HG02884 (cell line): ENCODE data around the gene STRIP2.
"Not testable (repeated sequence)": the region's sequence is repeated elsewhere in the genome, so short reads cannot be mapped to it uniquely, and the experiment has no call there.

Source experiments
- ATAC-seq: cut with Tn5 transposase; IDR thresholded peaks from one replicate; pipeline ENCODE4 v1.9.1; 2021; ENCODE audit warnings: mild to moderate bottlenecking, moderate library complexity; ENCODE audit not compliant: unreplicated experiment

Gene STRIP2

GRCh38 chr7:129453510-129454248, 19.4 kb downstream of the STRIP2 start:
- no peak for ATAC-seq

- ATAC-seq = no peak
Observed at GRCh38 chr7:129454249-129454551, 20.0 kb downstream of the STRIP2 start.

GRCh38 chr7:129456421-129456820, 22.2 kb downstream of the STRIP2 start:
- no peak for ATAC-seq

- ATAC-seq = no peak
Observed at GRCh38 chr7:129457101-129457500, 22.9 kb downstream of the STRIP2 start.

GRCh38 chr7:129458171-129458570, 23.9 kb downstream of the STRIP2 start:
- ATAC-seq = no peak

- ATAC-seq = no peak
Observed at GRCh38 chr7:129461809-129462208, 27.6 kb downstream of the STRIP2 start.

GRCh38 chr7:129462420-129462819, 28.2 kb downstream of the STRIP2 start:
- no peak for ATAC-seq

- ATAC-seq = no peak
Observed at GRCh38 chr7:129464194-129464593, 30.0 kb downstream of the STRIP2 start.

- ATAC-seq = no peak
Observed at GRCh38 chr7:129465080-129465479, 30.8 kb downstream of the STRIP2 start.

- ATAC-seq = no peak
Observed at GRCh38 chr7:129466796-129467195, 32.6 kb downstream of the STRIP2 start.

GRCh38 chr7:129468087-129468486, 33.9 kb downstream of the STRIP2 start:
- ATAC-seq = no peak

- ATAC-seq = no peak
Observed at GRCh38 chr7:129468547-129468946, 34.3 kb downstream of the STRIP2 start.

- ATAC-seq = no peak
Observed at GRCh38 chr7:129469930-129470329, 35.7 kb downstream of the STRIP2 start.

- ATAC-seq = no peak
Observed at GRCh38 chr7:129470411-129470810, 36.2 kb downstream of the STRIP2 start.

GRCh38 chr7:129471402-129471827, 37.2 kb downstream of the STRIP2 start:
- no peak for ATAC-seq

- ATAC-seq = not testable (repeated sequence)
Observed at GRCh38 chr7:129475931-129476330, 41.7 kb downstream of the STRIP2 start.

- not testable (repeated sequence) for ATAC-seq
Observed at GRCh38 chr7:129476398-129476797, 42.2 kb downstream of the STRIP2 start.

- no peak for ATAC-seq
Observed at GRCh38 chr7:129479831-129480230, 45.6 kb downstream of the STRIP2 start.

GRCh38 chr7:129480674-129481363, 46.6 kb downstream of the STRIP2 start:
- no peak for ATAC-seq

GRCh38 chr7:129481376-129481775, 47.1 kb downstream of the STRIP2 start:
- not testable (repeated sequence) for ATAC-seq

GRCh38 chr7:129482781-129483180, 48.5 kb downstream of the STRIP2 start:
- no peak for ATAC-seq

- no peak for ATAC-seq
Observed at GRCh38 chr7:129489491-129489890, 55.3 kb downstream of the STRIP2 start.

GRCh38 chr7:129492391-129492790, 58.2 kb downstream of the STRIP2 start:
- no peak for ATAC-seq
